GM19455 (cell line): ENCODE results near the gene ACACA.

ENCODE experiments used
- ATAC-seq: cut with Tn5 transposase; IDR thresholded peaks from one replicate; pipeline ENCODE4 v1.9.1; 2021; ENCODE audit not compliant: unreplicated experiment

Gene ACACA

DNA sequence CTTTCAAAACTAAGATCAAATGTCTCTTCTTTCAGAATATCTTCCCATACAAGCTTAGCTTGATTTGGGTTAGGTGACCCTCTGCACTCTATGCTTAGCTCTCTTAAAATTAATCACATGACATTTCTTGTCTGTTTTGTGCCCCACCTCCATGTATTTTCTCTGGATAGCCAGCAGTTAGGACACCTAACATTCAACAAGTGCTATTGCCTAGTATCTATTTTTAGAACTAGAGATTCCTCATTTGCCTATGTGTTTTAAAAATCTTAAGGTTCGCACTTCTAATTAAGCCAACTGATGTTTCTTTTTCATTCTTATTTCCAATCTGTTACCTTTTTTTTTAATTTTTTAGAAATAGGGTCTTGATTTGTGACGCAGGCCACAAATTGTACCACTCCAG is 160.6 kb downstream of the ACACA start:
- ATAC-seq = no peak

DNA sequence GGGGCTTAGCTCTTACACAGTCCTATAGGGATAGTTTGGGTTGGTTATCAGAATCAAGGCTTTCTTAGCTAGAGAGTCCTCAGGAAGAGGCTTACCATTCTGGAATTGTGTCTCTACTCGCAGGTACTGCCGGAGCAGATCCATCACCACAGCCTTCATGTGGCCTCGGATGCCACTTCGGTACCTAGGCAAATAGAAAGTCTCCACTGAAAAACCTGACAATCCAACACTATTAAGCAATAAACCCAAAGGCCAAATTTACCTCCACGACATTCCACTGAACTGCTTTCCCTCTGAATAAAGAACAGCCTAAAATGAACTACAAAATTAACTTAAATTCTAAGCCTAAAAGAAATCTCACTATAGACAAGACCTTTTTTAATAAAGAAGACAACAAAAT is 166.3 kb downstream of the ACACA start:
- no peak for ATAC-seq

DNA sequence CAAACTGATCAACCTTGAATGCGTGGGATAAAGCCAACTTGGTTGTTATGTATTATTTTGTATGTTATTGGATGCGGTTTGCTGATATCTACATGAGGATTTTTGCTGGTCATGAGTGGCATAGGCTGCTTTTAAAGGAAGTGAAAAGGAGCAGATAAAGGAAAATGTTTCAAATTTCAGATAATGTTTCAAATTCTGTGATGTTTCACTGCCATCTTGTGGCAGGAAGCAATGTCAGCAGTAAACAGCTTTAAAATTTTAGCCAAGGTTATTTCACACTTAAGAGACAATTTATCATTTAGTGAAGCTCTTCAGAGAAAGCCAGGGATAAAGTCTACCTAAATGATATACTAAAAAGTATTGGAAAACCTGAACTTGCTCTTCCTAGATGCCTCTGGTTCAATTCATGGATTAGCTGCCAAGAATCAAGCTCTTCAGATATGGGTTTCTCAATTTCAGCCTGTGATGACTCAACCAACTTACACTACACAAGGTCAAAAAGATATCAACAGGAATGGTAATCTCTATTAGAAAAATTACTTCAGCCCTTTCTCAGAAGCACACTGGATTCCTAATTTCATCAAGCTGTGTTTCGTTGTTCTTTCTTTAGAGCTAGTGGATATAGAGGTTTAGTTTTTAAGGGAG is 166.8 kb downstream of the ACACA start:
- ATAC-seq = no peak

DNA sequence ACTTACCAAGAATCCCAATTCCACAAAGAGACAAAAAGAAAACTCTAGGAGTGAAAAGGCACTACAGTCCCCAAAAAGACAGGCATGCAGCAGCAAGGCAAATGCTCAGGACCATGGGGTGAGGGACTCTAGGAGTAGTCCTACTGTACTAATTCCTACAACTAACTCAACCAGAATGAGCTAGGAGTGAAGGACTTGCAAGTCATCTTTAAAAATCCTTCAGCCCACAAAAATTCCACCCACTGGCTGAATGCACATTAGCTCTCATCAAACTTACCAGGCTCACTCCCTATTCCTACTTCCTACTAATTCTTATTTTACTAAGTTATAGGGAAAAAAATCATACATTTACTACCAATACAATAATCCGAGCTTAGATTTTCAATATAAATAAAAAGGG is 172.5 kb downstream of the ACACA start:
- no peak for ATAC-seq

DNA sequence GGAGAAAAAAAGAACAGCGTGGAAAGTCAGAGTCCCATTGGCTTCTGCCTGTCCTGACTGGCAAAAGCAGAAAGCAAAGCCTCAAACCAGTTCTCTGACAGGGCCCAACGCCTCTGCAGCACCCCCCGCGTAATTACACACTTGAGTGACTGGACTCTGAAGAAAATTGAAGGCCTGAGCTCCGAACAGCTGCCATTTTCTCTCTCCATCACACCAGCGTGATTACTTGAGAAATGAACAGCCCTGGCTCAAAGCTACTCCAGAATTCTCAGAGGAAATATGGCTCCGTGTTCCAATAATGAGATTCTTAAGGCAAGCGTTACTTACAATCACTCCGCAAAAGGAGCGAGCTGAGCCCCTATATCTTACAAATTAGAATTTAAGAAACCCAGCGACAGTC is 173.6 kb downstream of the ACACA start:
- no peak for ATAC-seq

DNA sequence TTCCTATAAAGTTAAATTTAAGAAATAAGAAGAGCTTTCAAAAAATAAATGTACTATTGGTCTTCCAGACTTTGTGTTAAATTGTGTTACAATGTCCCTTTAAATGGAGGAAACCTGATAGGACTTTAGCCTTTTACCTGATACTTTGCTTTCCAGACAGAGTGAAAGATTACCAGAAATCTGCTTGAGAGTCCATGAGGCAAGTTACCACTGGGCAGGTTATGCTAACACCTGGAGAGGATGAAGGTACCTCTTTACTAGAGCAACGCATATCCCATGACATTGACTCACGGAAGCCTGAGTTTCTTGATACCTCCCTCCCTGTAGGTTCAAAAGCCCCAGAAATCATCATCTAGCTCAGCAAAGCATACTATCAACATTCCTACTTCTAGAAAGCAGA is 174.7 kb downstream of the ACACA start:
- ATAC-seq = no peak

DNA sequence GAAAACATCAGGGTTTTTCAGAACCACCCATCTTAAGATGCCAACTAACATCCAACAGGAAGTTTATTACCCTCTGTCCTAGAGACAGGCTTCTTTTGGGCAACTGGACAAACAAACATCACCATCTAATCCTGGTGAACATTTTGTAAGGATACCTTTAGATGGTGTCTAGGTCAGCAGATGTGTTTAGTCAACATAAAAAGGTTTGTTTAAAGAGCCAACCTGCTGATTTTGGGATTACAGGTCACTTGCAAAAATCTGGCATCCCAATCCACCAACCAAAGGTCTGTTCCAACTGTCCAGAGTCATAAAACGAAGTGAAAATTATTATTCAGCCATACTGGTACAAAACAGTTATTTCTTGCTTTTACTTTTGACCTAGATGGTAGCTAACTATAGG is 176.0 kb downstream of the ACACA start:
- no peak for ATAC-seq

DNA sequence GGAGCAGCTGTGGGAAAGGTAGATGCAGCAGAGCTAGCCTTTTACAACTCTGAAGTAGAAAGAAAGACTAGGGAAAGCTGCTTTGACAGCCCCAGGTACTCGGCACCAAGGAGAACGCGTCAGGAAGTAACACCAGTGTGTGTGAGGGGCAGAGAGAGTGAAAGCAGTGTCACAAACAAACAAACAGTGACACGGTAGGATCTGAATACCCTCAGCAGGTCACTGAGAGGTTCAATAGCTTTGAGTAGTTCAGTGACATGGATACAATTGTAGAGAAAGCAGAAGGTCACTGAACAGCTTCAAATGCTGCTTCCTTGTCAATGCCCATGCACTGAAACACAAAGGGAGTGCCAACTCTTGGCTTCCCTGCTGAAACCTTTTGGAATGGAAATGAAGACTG is 181.2 kb downstream of the ACACA start:
- no peak for ATAC-seq

DNA sequence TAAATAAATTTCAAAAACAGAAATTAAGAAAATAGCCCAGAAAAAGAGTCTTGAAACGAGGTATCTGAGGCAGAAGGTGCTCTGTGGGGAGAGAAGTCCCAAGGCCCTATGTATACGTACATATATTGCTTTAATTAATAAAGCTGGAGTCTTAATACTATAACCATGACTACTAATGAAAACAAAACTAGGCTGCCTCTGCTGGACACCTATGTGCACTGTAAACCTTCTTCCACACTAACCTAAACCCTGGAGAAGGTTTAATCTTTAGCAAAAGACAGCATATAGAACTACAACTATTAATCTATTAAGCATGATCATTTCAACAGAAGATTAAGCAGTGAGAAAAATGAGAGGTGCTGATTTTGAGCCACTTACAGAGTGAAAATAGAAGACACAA is 184.8 kb downstream of the ACACA start:
- ATAC-seq = no peak

DNA sequence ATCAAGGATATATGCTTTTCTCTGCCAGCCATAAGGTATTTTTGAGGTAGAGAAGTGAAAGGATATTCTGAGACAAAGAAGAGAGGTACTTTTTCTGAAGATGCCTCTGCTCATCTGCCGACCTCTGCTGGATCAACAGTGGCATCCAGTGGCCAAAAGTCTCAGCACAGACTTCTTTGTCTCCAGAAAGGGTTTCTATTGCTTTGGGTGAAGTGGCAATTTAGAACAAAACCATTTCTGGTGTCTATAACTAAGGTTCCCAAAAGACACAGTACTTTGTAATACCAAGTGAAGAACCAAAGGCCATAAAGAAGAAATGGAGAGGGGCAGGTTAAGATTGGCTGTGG is 186.1 kb downstream of the ACACA start:
- no peak for ATAC-seq

DNA sequence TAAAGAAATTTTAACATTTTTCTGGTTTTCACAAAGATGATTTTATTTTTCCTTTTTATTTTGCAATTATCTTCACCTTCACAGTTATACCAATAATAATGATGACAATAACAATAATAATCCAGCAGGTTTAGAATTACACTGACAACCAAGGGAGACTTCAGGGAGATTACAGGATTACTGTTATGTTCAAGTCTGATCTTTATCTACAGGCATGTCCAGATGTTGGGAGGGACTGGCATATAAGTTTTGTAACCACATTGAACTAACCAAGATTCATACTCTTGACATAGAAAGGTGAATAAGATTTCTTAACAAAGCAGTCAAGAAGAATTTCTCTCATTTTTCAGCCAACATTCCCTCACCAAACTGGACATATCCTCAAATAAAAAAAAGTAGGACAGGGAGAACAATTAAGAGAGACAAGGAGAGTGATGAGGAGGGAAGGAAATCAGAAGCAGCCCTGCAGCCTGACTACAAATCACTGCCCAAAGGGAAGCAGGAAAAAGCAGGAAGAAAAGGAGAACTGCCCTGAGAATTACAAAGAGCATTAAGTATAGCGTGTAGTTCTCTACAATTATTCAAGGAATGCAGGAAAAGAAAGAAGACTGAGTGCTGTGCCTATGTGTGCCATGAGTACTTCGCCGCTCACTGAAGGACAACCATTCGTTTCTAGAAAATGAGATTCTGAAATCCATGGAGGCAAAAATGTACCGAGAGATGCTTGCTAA is 186.6 kb downstream of the ACACA start:
- no peak for ATAC-seq

DNA sequence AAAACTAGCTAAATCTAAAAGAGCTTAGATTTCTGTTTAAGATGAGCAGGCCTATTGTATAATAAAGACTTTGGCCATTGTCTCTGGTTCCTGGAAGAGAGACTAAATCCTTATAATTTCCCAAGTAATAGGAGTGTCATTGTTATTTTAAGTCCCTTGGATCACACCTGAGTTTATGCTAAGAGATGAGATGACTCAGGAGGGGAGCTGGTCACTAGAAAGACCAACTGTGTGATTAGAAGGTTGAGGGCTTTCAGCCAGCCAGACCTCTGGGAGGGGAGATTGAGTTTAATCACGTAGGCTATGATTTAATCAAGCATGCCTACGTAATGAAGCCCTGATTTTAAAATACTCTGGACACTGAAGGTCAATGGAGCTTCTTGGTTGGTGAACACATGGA is 187.8 kb downstream of the ACACA start:
- ATAC-seq = no peak

DNA sequence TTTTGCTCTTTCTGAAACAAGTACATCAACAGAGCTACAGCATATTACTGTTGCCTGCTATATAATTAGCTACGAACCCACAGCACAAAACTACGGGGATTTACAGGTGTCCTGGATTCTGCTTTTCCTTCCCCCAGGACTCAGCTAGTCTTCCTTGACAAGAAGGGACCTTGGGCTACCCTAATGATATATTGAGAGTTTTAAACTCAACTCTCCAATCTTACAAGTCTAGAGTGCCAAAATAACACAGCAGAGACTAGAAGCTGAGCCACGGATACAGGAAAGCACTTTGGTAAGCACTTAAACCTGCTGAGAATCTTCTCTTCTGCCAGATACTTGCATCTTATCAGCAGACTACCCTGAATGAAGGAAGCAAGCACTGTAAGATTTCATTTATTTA is 192.2 kb downstream of the ACACA start:
- ATAC-seq = no peak

DNA sequence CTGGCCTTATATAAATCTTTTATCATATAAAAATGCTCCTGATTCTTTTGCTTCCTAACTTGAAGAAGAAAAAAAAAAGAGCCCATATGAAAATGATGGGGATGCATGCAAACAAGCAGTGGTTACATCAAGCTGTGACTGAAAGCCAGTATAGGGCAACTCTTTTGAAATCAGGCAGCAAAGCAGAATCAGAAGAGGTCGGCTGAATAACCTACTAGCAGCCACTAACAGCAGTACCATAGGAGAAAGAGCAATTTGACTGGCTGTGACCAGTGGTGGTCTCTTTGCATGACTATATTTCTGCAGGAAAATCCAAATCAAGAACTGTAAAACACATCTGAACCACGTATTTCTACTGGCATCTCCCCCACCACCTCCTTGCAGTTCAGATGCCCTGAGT is 192.7 kb downstream of the ACACA start:
- ATAC-seq = no peak

DNA sequence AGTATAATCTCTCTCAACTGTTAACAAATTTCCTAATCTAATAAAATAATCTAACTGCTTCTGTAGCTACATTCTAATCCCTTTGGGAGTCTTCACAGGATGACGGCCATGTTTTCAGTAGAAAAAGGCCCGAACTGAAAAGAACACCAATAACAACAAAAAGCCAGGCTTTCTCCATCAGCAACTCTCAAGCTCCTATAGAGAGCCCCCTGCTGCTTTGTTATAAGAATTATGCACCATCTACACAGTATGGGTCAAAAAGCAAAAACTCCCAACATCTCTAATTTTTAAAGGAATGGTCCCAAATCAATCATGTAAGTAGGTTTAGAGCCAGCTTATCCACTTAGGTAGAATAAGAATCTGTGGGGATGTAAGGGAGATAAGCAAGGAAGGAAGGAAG is 194.5 kb downstream of the ACACA start:
- ATAC-seq = no peak

DNA sequence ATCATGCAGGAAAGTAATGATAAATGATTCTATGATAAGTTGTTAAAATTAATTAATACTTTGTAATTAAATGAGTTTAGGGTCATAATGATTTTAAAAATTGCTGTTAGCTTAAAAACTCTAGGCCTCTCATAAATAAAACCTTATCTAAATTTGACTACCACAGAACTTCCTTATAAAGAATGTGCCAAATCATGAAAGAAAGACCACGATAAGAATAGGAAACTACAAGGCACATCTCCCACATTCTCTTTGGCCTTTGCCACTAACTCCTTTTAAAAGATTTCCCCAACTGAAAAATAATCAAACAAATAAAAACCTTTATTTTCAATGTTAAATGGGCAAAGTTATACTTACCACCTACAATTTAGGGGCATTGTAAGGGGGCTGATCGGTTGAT is 195.5 kb downstream of the ACACA start:
- no peak for ATAC-seq

DNA sequence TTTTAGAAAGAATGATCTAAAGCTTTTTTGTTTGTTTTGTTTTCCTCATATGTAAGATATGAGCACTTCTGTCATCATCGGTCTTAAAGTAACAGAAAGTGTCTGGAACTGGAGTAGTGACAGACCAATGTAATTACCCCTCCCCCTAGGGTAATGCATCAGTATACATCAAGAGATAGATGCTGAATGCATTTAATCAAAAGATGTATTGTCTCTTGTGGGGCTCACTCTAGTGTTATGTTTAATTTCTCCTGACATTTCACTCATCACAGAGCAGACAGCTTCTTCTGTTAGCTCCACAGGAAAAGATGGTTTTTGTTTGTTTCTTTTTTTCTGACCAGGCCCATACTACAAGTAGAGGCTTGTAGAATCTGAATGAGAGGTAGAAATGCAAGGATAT is 199.5 kb downstream of the ACACA start:
- no peak for ATAC-seq

DNA sequence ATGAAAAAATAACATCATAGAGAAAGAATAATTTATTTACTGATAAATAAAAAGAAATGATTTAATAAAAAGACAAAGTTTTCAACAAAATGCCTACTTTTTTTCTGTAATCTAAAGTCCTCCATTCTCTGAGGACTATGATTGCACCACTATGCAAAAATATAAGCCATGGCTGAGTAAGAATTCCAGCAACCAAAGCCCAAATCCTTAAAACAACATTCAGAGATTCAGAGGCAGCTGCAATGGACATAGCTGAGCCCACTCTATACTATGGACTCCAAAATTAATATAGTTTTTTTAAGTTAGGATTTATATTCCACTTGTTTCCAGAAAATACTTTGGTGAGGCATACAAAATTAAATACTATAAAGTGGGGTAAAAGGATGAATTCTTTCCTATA is 200.3 kb downstream of the ACACA start:
- no peak for ATAC-seq

DNA sequence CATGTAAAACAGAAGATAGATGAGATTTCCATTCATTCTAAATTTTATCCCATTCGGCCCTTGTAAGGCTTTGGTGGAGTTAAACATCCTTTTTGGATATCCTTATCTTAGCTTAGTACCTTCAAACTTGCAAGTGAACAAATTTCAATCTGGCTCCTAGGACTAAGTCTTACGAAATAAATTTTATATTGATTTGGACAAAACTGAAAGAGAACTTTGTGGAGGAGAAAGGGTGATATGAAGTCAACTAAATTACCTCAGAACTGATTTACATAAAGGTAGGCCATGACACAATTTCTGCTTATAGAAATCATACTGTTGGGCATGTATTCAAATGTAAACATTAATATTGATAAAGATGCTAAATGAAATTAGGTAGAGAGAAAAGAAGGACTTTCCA is 206.1 kb downstream of the ACACA start:
- ATAC-seq = no peak

DNA sequence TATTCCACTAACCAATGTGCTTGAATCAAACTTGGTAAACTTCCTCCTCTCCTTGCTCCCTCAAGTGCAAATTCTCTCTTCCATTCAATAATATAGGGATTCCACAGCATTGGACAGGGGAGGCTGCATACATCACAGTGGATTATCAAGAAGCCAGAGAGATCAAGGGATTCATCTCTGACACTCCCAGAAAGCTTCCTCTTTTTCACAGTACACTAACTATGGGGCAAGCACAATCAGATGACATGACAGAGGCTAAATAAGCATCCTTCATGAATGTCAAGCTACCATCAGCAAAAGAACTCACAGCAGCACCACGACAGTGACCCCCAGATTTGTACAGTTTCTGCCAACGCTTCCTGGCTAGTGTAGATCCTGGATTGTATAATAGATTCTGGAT is 209.3 kb downstream of the ACACA start:
- no peak for ATAC-seq

DNA sequence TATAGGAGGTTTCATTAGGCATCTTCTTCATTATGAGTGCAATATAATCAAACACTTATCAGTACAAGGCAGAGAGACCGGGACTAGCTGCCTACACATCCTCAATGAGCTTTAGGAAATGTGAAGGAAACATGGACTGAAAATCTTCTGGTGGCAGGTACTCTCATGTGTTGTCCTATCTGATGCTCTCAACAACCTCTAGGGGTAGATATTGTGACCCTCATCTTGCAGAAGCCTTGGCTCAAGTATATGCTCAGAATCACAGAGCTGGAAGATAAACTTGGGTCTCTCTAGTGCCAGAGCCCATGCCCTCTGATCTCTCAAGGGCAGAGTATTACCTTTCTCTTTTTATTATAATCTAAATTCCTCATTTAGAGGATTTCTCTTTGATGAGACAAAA is 212.4 kb downstream of the ACACA start:
- ATAC-seq = no peak

DNA sequence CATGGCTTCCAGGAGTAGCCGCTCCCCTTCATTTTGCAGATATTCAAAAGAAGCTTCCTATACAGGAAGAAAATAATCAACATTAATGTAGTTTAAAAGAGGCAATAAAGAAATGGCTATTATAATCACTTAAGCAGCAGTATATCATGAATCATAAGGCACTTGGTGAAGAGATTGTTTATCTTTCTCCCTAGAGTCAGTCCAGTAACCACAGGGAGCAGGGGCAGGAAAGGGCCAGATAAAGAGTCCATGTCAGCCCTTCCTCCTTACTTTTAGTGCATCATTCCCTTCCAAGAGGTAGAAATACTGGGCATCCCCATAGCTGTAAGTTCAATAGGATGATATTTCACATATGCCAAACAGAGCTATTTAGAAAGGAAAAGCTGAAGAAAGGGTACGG is 215.4 kb downstream of the ACACA start:
- ATAC-seq = no peak

DNA sequence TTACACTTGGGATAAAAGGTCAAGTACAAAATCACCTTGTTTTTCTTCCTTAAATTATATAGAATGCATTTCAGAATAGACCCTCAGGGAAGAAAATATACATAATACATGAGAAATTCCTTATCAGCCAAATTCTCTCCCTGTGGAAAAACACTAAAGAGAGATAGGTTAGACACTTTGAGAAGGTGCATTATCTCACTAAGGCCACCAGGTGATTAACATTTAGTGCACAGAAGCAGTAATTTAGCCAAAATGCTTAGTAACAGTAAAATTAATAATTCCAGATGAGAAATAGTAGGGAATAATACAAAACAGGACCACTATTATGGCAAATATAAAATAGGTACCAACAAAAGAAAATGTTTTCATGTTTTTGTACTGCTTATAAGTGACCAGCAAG is 216.1 kb downstream of the ACACA start:
- ATAC-seq = no peak
